HepG2 (cell line): ENCODE results near the gene SH3PXD2A. TPM values are rescaled to one million over a fixed set of nuclear protein-coding genes. Genes with fewer than 3 reads are reported as not detected.

Experiments used
- FOSL1 ChIP-seq: sonication (generic); formaldehyde crosslinking; IDR thresholded peaks from 2 replicates; pipeline ENCODE4 v1.9.0; 2021; ENCODE audit warnings: missing genetic modification reagents, borderline replicate concordance
- KDM6A ChIP-seq: IDR thresholded peaks from 2 replicates; pipeline ENCODE4 v1.6.1; 2016; ENCODE audit warnings: low read depth
- MYC ChIP-seq: sonication (generic); formaldehyde crosslinking; IDR thresholded peaks from 2 replicates; pipeline ENCODE4 v1.9.0; 2021; ENCODE audit warnings: missing genetic modification reagents, borderline replicate concordance
- PHF8 ChIP-seq: sonication (generic); formaldehyde crosslinking; IDR thresholded peaks from 2 replicates; pipeline ENCODE4 v1.5.0; 2020; ENCODE audit warnings: missing genetic modification reagents
- RCOR2 ChIP-seq: IDR thresholded peaks from 2 replicates; pipeline ENCODE4 v1.6.1; 2016; ENCODE audit warnings: missing biosample characterization, missing genetic modification reagents
- RXRB ChIP-seq: IDR thresholded peaks from 2 replicates; pipeline ENCODE4 v1.6.1; 2016; ENCODE audit warnings: borderline replicate concordance, missing genetic modification reagents, missing compliant biosample characterization
- TBX2 ChIP-seq: sonication (generic); formaldehyde crosslinking; IDR thresholded peaks from 2 replicates; pipeline ENCODE4 v1.5.0; 2020; ENCODE audit warnings: missing genetic modification reagents, mild to moderate bottlenecking, borderline replicate concordance
- ZFY ChIP-seq: sonication (generic); formaldehyde crosslinking; IDR thresholded peaks from 2 replicates; pipeline ENCODE4 v1.4.0; 2020; ENCODE audit warnings: missing genetic modification reagents
- ZMYM2 ChIP-seq: sonication (generic); formaldehyde crosslinking; IDR thresholded peaks from 2 replicates; pipeline ENCODE4 v1.8.0; 2022; ENCODE audit warnings: mild to moderate bottlenecking, missing genetic modification reagents
- ZNF432 ChIP-seq: sonication (generic); formaldehyde crosslinking; IDR thresholded peaks from 2 replicates; pipeline ENCODE4 v1.5.0; 2020; ENCODE audit warnings: missing genetic modification reagents, mild to moderate bottlenecking, borderline replicate concordance
- ZNF468 ChIP-seq: sonication (generic); formaldehyde crosslinking; IDR thresholded peaks from 2 replicates; pipeline ENCODE4 v1.8.0; 2022; ENCODE audit warnings: mild to moderate bottlenecking, moderate library complexity, missing genetic modification reagents
- ZNF607 ChIP-seq: sonication (generic); formaldehyde crosslinking; IDR thresholded peaks from 2 replicates; pipeline ENCODE4 v1.5.1; 2020; ENCODE audit warnings: missing genetic modification reagents, mild to moderate bottlenecking, borderline replicate concordance
- ZNF713 ChIP-seq: sonication (generic); formaldehyde crosslinking; IDR thresholded peaks from 2 replicates; pipeline ENCODE4 v1.4.0; 2020; ENCODE audit warnings: mild to moderate bottlenecking, missing genetic modification reagents
- polyA plus RNA-seq, 8 experiments: library from polyadenylated mRNA; depleted of rRNA in 3 of 8; stranded (reverse) in 7 of 8; unstranded in 1 of 8; fragments of >200 nt; fragmentation: Illumina TruSeq in 4 of 8; extraction: Trizol in 4 of 8; gene quantifications; 2 replicates each; pipeline versions ENCODE4 v1.2.1 to v1.2.3, GENCODE V29; 2011 to 2016; ENCODE audit warnings: low read depth in 4 of 8, missing spikeins in 1 of 8, mixed read lengths in 1 of 8; ENCODE audit not compliant: insufficient read depth in 1 of 8
- total RNA-seq, 5 experiments: library from RNA; depleted of rRNA; stranded (reverse); fragments of >200 nt; fragmentation: Illumina TruSeq; extraction: Trizol; gene quantifications; 2 replicates each; pipeline ENCODE4 v1.2.3, GENCODE V29; 2016; ENCODE audit warnings: low read depth in 1 of 5
- TF ChIP-seq, protein P1 (sequence below): sonication (generic); formaldehyde crosslinking; IDR thresholded peaks from 2 replicates; pipeline ENCODE4 v1.4.0; 2020; ENCODE audit warnings: missing genetic modification reagents, borderline replicate concordance
- TF ChIP-seq, protein P2 (sequence below): sonication (generic); formaldehyde crosslinking; IDR thresholded peaks from 2 replicates; pipeline ENCODE4 v1.4.0; 2020; ENCODE audit warnings: mild to moderate bottlenecking, missing genetic modification reagents, borderline replicate concordance
- TF ChIP-seq, protein P3 (sequence below): sonication (generic); formaldehyde crosslinking; IDR thresholded peaks from 2 replicates; pipeline ENCODE4 v1.4.0; 2020; ENCODE audit warnings: missing genetic modification reagents, borderline replicate concordance
- TF ChIP-seq, protein P4 (sequence below): sonication (generic); formaldehyde crosslinking; IDR thresholded peaks from 2 replicates; pipeline ENCODE4 v1.5.1; 2020; ENCODE audit warnings: missing genetic modification reagents, mild to moderate bottlenecking, borderline replicate concordance

The SH3PXD2A gene
- total and polyA plus RNA-seq, 2 of the 13 experiments (the other 11 are each of a cell fraction or from before 2014, with no cell fraction given), result 11.1 to 11.3 TPM

DNA sequence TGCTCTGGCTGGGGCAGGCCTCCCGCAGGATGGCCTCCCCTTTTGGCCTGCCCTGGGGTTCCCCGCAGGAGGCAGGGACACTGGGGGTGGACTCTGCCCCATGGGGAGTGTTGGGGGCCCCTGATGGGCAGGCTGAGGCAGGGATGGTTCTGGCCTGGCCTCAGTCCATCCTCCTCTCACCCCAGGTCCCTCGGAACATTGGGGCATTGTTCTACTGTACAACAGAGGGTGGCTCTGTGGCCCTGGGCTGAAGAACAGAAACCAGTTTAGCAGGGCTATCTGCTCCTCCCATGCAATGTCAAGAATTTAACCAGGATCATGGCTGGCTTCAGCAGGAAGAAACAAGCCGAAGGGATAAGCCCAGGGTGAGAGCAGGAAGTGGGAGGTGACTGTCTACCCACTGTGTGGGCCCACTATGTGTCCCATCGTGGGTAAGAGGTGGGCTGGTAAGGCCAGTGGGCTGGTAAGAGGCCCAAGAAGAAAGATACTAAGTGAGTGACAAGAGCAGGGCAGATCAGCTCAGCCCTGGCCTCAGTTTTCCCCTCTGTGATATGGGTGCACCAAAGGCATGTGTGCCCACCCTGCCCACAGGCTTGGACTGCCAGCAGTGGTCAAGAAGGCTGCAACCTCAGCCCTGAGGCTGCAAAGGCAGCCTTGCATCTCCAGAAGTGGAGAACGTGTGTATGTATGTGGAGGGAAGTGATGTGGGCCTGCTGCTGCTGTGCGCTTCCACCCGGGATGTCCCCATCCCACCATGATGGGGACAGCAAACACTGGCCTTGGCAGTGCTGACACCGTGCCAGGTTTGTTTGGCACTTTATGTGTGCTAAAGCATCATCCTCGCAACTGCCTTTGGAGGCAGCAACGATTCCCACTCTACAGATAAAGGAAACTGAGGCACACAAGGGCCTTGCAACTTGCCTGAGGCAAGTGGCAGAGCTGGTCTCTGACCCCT, 138.9 kb downstream of the SH3PXD2A start (continued):
- TF ChIP-seq, protein P1, sequence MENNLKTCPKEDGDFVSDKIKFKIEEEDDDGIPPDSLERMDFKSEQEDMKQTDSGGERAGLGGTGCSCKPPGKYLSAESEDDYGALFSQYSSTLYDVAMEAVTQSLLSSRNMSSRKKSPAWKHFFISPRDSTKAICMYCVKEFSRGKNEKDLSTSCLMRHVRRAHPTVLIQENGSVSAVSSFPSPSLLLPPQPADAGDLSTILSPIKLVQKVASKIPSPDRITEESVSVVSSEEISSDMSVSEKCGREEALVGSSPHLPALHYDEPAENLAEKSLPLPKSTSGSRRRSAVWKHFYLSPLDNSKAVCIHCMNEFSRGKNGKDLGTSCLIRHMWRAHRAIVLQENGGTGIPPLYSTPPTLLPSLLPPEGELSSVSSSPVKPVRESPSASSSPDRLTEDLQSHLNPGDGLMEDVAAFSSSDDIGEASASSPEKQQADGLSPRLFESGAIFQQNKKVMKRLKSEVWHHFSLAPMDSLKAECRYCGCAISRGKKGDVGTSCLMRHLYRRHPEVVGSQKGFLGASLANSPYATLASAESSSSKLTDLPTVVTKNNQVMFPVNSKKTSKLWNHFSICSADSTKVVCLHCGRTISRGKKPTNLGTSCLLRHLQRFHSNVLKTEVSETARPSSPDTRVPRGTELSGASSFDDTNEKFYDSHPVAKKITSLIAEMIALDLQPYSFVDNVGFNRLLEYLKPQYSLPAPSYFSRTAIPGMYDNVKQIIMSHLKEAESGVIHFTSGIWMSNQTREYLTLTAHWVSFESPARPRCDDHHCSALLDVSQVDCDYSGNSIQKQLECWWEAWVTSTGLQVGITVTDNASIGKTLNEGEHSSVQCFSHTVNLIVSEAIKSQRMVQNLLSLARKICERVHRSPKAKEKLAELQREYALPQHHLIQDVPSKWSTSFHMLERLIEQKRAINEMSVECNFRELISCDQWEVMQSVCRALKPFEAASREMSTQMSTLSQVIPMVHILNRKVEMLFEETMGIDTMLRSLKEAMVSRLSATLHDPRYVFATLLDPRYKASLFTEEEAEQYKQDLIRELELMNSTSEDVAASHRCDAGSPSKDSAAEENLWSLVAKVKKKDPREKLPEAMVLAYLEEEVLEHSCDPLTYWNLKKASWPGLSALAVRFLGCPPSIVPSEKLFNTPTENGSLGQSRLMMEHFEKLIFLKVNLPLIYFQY, result no peak
- TF ChIP-seq FOSL1 (CRISPR knock-in tag) (no peak), TBX2 (CRISPR knock-in tag) (peak; percentile 61; the same call in 1 of the 2 replicates), ZFY (no peak; the same call in 1 of the 2 replicates), PHF8 (no peak), KDM6A (no peak), ZNF468 (CRISPR knock-in tag) (no peak), ZMYM2 (CRISPR knock-in tag) (peak; percentile 88), RCOR2 (CRISPR knock-in tag) (peak; percentile 98), MYC (CRISPR knock-in tag) (peak; percentile 41; the same call in 1 of the 2 replicates), ZNF713 (no peak), ZNF432 (CRISPR knock-in tag) (no peak), RXRB (no peak), ZNF607 (CRISPR knock-in tag) (no peak)
- TF ChIP-seq, protein P2, sequence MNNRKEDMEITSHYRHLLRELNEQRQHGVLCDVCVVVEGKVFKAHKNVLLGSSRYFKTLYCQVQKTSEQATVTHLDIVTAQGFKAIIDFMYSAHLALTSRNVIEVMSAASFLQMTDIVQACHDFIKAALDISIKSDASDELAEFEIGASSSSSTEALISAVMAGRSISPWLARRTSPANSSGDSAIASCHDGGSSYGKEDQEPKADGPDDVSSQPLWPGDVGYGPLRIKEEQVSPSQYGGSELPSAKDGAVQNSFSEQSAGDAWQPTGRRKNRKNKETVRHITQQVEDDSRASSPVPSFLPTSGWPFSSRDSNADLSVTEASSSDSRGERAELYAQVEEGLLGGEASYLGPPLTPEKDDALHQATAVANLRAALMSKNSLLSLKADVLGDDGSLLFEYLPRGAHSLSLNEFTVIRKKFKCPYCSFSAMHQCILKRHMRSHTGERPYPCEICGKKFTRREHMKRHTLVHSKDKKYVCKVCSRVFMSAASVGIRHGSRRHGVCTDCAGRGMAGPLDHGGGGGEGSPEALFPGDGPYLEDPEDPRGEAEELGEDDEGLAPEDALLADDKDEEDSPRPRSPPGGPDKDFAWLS, result no peak
- TF ChIP-seq, protein P3, sequence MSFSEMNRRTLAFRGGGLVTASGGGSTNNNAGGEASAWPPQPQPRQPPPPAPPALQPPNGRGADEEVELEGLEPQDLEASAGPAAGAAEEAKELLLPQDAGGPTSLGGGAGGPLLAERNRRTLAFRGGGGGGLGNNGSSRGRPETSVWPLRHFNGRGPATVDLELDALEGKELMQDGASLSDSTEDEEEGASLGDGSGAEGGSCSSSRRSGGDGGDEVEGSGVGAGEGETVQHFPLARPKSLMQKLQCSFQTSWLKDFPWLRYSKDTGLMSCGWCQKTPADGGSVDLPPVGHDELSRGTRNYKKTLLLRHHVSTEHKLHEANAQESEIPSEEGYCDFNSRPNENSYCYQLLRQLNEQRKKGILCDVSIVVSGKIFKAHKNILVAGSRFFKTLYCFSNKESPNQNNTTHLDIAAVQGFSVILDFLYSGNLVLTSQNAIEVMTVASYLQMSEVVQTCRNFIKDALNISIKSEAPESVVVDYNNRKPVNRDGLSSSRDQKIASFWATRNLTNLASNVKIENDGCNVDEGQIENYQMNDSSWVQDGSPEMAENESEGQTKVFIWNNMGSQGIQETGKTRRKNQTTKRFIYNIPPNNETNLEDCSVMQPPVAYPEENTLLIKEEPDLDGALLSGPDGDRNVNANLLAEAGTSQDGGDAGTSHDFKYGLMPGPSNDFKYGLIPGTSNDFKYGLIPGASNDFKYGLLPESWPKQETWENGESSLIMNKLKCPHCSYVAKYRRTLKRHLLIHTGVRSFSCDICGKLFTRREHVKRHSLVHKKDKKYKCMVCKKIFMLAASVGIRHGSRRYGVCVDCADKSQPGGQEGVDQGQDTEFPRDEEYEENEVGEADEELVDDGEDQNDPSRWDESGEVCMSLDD (CRISPR knock-in tag), result peak; percentile 97; the same call in 1 of the 2 replicates
- TF ChIP-seq, protein P4, sequence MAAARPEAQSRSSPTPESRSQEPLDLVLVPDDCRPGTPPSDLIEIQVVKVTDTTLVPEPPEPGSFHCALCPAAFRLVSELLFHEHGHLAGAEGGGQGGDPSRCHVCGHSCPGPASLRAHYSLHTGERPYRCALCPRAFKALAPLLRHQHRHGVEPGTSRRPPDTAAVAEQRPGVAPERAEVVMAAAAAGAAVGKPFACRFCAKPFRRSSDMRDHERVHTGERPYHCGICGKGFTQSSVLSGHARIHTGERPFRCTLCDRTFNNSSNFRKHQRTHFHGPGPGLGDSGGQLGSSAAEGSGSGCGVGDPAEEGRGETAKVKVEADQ (CRISPR knock-in tag), result no peak
